Endothelial cell of umbilical vein (primary cell): ENCODE data around the gene GTF3C1. TPM values are rescaled to one million over a fixed set of nuclear protein-coding genes. Genes with fewer than 3 reads are reported as not detected.

Source experiments
- BruUV-seq: library from RNA; stranded (reverse); fragments of 400-500 nt; replicated peaks from 2 replicates; lab custom pipeline; 2021; lab: Mats Ljungman, UMichigan
- CTCF ChIA-PET: fragments of 300-600, 350-600 bp; sonication (Branson Sonifier 250); formaldehyde crosslinking; loops from one replicate; lab custom pipeline; 2021; ENCODE audit warnings: antibody characterized with exemption, inconsistent platforms; lab: Charles Lee
- POLR2A ChIA-PET: fragments of 300-600, 350-600 bp; sonication (Branson Sonifier 250); formaldehyde crosslinking; loops from one replicate; lab custom pipeline; 2021; ENCODE audit warnings: antibody characterized with exemption, inconsistent platforms; lab: Charles Lee
- DNase-seq: peaks from one replicate; pipeline ENCODE4 v3.0.0-alpha.2; 2011; ENCODE audit warnings: low read depth, low spot score
- FAIRE-seq: peaks from 2 replicates; lab custom pipeline; 2011; peaks lifted over from hg19 to GRCh38; lab: Jason Lieb, UNC
- H2AFZ ChIP-seq: 2 replicates; pipeline ENCODE4 v1.6.0; 2012; ENCODE audit warnings: low read depth, low read length, control low read depth, inconsistent platforms
- H3K27ac ChIP-seq: 2 replicates; pipeline ENCODE4 v1.5.1; 2011; ENCODE audit warnings: low read depth, mild to moderate bottlenecking, control low read depth, low read length, moderate library complexity; ENCODE audit not compliant: insufficient read depth
- H3K27me3 ChIP-seq, 2 experiments: 2 replicates each; pipeline versions ENCODE4 v1.6.0 to v1.6.1; 2011; ENCODE audit warnings: low read length in 2 of 2, mixed read lengths in 1 of 2; ENCODE audit not compliant: control insufficient read depth in 2 of 2, insufficient read depth in 2 of 2
- H3K36me3 ChIP-seq, 2 experiments: 2 replicates in 1 of 2; 3 replicates in 1 of 2; pipeline ENCODE4 v1.5.1; 2011; ENCODE audit warnings: low read length in 2 of 2, mild to moderate bottlenecking in 1 of 2, moderate library complexity in 1 of 2; ENCODE audit not compliant: control insufficient read depth in 2 of 2, insufficient read depth in 2 of 2; ENCODE audit errors: extremely low read depth in 1 of 2
- H3K4me1 ChIP-seq: 3 replicates; pipeline ENCODE4 v1.5.1; 2011; ENCODE audit warnings: mild to moderate bottlenecking, low read length; ENCODE audit not compliant: control insufficient read depth, insufficient read depth; ENCODE audit errors: extremely low read depth
- H3K4me2 ChIP-seq: 2 replicates; pipeline ENCODE4 v1.6.1; 2011; ENCODE audit warnings: low read length, control low read depth, mixed read lengths; ENCODE audit not compliant: insufficient read depth
- H3K4me3 ChIP-seq, 3 experiments: fragments of 200-600 bp in 1 of 3; sonication (generic), shearing (Covaris generic) in 1 of 3; replicated peaks in 1 of 3; 2 replicates each; pipeline ENCODE4 v1.5.1; 2011 to 2016; ENCODE audit warnings: control low read depth in 3 of 3, low read length in 3 of 3, mild to moderate bottlenecking in 2 of 3, inconsistent platforms in 1 of 3, low read depth in 1 of 3, moderate library complexity in 1 of 3; ENCODE audit not compliant: insufficient read depth in 1 of 3
- H3K79me2 ChIP-seq: 2 replicates; pipeline ENCODE4 v1.6.0; 2012; ENCODE audit warnings: low read length, inconsistent platforms; ENCODE audit not compliant: control insufficient read depth, insufficient read depth
- H3K9ac ChIP-seq: replicated peaks from 2 replicates; pipeline ENCODE3; 2011; ENCODE audit warnings: low read length, control low read depth; ENCODE audit not compliant: insufficient read depth; ENCODE audit errors: extremely low read depth
- H3K9me1 ChIP-seq: replicated peaks from 3 replicates; pipeline ENCODE4 v1.6.0; 2011; ENCODE audit warnings: mild to moderate bottlenecking, low read length; ENCODE audit not compliant: control insufficient read depth, insufficient read depth; ENCODE audit errors: extremely low read depth
- H3K9me3 ChIP-seq: replicated peaks from 2 replicates; pipeline ENCODE4 v1.5.1; 2012; ENCODE audit warnings: low read length, inconsistent platforms; ENCODE audit not compliant: control insufficient read depth, insufficient read depth
- H4K20me1 ChIP-seq: replicated peaks from 2 replicates; pipeline ENCODE3; 2011; ENCODE audit warnings: mild to moderate bottlenecking, low read length; ENCODE audit not compliant: control insufficient read depth, insufficient read depth; ENCODE audit errors: extremely low read depth
- CTCF ChIP-seq, 2 donors: IDR thresholded peaks; 1 replicate in 1 of 2; 2 replicates in 1 of 2; pipeline ENCODE4 v1.5.1; 2011; ENCODE audit warnings: low read length in 2 of 2, mild to moderate bottlenecking in 2 of 2, moderate library complexity in 2 of 2, control low read depth in 1 of 2, inconsistent platforms in 1 of 2, low read depth in 1 of 2; ENCODE audit not compliant: insufficient read depth in 1 of 2; ENCODE audit errors: extremely low read depth in 1 of 2
- EZH2 ChIP-seq: IDR thresholded peaks from 2 replicates; pipeline ENCODE4 v1.6.1; 2012; ENCODE audit warnings: borderline replicate concordance, low read depth, mild to moderate bottlenecking, moderate library complexity, low read length, inconsistent platforms; ENCODE audit not compliant: severe bottlenecking
- FOS ChIP-seq: IDR thresholded peaks from 2 replicates; pipeline ENCODE4 v1.6.1; 2011; ENCODE audit warnings: mild to moderate bottlenecking, low read length, moderate library complexity, borderline replicate concordance; ENCODE audit not compliant: insufficient read depth
- GATA2 ChIP-seq: IDR thresholded peaks from 2 replicates; pipeline ENCODE4 v1.7.0; 2011; ENCODE audit warnings: low read depth, mild to moderate bottlenecking, moderate library complexity, mixed read lengths, low read length; ENCODE audit not compliant: insufficient read length, insufficient read depth
- JUN ChIP-seq: IDR thresholded peaks from 2 replicates; pipeline ENCODE4 v1.6.1; 2011; ENCODE audit warnings: borderline replicate concordance, low read depth; ENCODE audit not compliant: insufficient read length, insufficient read depth
- POLR2A ChIP-seq: IDR thresholded peaks from 2 replicates; pipeline ENCODE4 v1.6.1; 2012; ENCODE audit warnings: low read depth, mild to moderate bottlenecking, control low read depth, low read length
- POLR2AphosphoS5 ChIP-seq: IDR thresholded peaks from 2 replicates; pipeline ENCODE4 v1.6.1; 2012; ENCODE audit warnings: low read depth, mild to moderate bottlenecking, control low read depth, low read length, moderate library complexity; ENCODE audit not compliant: insufficient read depth
- dilution Hi-C: fragments of 300-500 bp; cut with MboI; formaldehyde crosslinking; loops from one replicate; pipeline ENCODE4 v1.15.0; 2019; ENCODE audit warnings: low sequenced_read_pairs; ENCODE audit not compliant: extremely low pct_ligation_motif_present
- intact Hi-C: fragments of 100-400 bp; cut with micrococcal nuclease; formaldehyde crosslinking; loops from one replicate; pipeline ENCODE4 v1.10.0; 2022
- polyA plus RNA-seq, 4 experiments: library from polyadenylated mRNA; depleted of rRNA in 3 of 4; stranded (reverse) in 3 of 4; unstranded in 1 of 4; fragments of >200 nt; gene quantifications; 2 replicates each; pipeline versions ENCODE4 v1.2.1 to v1.2.3, GENCODE V29; 2011 to 2012; ENCODE audit warnings: missing spikeins in 1 of 4
- total RNA-seq: library from RNA; stranded (reverse); gene quantifications from 2 replicates; pipeline ENCODE4 v1.2.3, GENCODE V29; 2021

GTF3C1 gene
- total and polyA plus RNA-seq, 2 donors (not counting 3 experiments of a cell fraction or from before 2014, with no cell fraction given) = 58.1 to 86.1 TPM

GRCh38 chr16:27462200-27462845 is 87.4 kb downstream of the GTF3C1 start:
- DNase-seq (no peak), FAIRE-seq (no peak)
- no peak for TF ChIP-seq EZH2
- TF ChIP-seq JUN = no peak
- TF ChIP-seq POLR2A = no peak
- TF ChIP-seq GATA2 = no peak
- TF ChIP-seq FOS = no peak
- TF ChIP-seq CTCF (IDR thresholded peaks at IDR 0.05; ENCODE audit: extremely low read depth in 1 of 2, insufficient read depth in 1 of 2, low read depth in 1 of 2, low read length in 2 of 2) = no peak
- TF ChIP-seq POLR2AphosphoS5 = no peak
- dilution Hi-C loops = no loop called here
- no peak overlapping the region for H3K4me2 ChIP-seq
- no TSS peak for BruUV-seq
- ChIA-PET POLR2A (no interaction called here), CTCF (interaction anchor here (0.9 to 1.8 kb wide), 6 partner anchors 9 to 352 kb away, joined by 3 to 9 read pairs (median 6); no protein-coding TSS in a partner anchor)
- H3K9me3 ChIP-seq = no peaks in the 10 kb centered on the region
- intact Hi-C loops = no loop called here
- H2AFZ ChIP-seq = no peak overlapping the region
- peaks cover 12% of the 10 kb centered on the region for H3K4me1 ChIP-seq
- H3K27me3 ChIP-seq = no peaks in the 10 kb centered on the region
- no peaks in the 10 kb centered on the region for H4K20me1 ChIP-seq
- no peaks in the 10 kb centered on the region for H3K9me1 ChIP-seq
- H3K9ac ChIP-seq = no peak overlapping the region
- no peaks in the 10 kb centered on the region for H3K79me2 ChIP-seq
- H3K27ac ChIP-seq = peak overlapping the region; percentile 10
- H3K36me3 ChIP-seq = peaks cover 13 to 31% of the 10 kb centered on the region in 2 experiments
- H3K4me3 ChIP-seq = no peak overlapping the region
